ENCODE measurements around the gene RADX. TPM values are rescaled to one million over a fixed set of nuclear protein-coding genes. Genes with fewer than 3 reads are reported as not detected.
A peak's percentile ranks its signal among the peaks of the same experiment; 100 is the strongest.

The RADX gene
- total RNA-seq, 1 donor, result 7.5 TPM

- TF ChIP-seq, protein P1, sequence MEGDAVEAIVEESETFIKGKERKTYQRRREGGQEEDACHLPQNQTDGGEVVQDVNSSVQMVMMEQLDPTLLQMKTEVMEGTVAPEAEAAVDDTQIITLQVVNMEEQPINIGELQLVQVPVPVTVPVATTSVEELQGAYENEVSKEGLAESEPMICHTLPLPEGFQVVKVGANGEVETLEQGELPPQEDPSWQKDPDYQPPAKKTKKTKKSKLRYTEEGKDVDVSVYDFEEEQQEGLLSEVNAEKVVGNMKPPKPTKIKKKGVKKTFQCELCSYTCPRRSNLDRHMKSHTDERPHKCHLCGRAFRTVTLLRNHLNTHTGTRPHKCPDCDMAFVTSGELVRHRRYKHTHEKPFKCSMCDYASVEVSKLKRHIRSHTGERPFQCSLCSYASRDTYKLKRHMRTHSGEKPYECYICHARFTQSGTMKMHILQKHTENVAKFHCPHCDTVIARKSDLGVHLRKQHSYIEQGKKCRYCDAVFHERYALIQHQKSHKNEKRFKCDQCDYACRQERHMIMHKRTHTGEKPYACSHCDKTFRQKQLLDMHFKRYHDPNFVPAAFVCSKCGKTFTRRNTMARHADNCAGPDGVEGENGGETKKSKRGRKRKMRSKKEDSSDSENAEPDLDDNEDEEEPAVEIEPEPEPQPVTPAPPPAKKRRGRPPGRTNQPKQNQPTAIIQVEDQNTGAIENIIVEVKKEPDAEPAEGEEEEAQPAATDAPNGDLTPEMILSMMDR (IDR thresholded peaks at IDR 0.05; ENCODE audit: insufficient read depth, low read length), result no peak
- H3K4me3 ChIP-seq (ENCODE audit: low read depth, low read length), result no peak overlapping the region
- no peak for DNase-seq (ENCODE audit: low read depth)
Measured at GRCh38 chrX:106680716-106681115, 68.9 kb downstream of the RADX start.

GRCh38 chrX:106684207-106684606 lies 72.4 kb downstream of the RADX start:
- no peak for DNase-seq (ENCODE audit: low read depth)
- TF ChIP-seq, protein P1 (IDR thresholded peaks at IDR 0.05; ENCODE audit: insufficient read depth, low read length), result no peak
- H3K4me3 ChIP-seq (ENCODE audit: low read depth, low read length), result no peak overlapping the region

- TF ChIP-seq, protein P1 (IDR thresholded peaks at IDR 0.05; ENCODE audit: insufficient read depth, low read length), result no peak
- no peak overlapping the region for H3K4me3 ChIP-seq (ENCODE audit: low read depth, low read length)
- DNase-seq (ENCODE audit: low read depth), result no peak
Measured at GRCh38 chrX:106692425-106693065, 80.8 kb downstream of the RADX start.

DNA sequence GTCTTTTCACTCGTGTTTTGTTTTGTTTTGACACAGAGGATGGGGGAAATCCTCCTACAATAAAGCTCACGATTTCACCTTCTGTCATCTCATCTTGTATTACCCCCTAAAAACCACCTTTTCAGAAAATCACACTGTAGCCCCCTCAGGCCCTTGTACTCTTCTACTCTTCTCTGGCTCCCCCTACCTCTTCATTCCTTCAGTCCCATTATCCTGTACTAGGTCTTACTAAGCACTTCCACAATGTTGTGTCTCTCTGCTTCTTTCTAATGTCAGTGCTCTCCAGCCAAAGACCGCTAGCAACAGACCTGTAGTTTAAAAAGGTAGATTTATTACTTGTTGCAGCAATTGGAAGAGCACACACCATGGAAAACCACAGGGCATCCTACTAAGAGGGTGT lies 84.7 kb downstream of the RADX start:
- DNase-seq (ENCODE audit: low read depth), result no peak
- TF ChIP-seq, protein P1 (IDR thresholded peaks at IDR 0.05; ENCODE audit: insufficient read depth, low read length), result no peak
- no peak overlapping the region for H3K4me3 ChIP-seq (ENCODE audit: low read depth, low read length)

DNA sequence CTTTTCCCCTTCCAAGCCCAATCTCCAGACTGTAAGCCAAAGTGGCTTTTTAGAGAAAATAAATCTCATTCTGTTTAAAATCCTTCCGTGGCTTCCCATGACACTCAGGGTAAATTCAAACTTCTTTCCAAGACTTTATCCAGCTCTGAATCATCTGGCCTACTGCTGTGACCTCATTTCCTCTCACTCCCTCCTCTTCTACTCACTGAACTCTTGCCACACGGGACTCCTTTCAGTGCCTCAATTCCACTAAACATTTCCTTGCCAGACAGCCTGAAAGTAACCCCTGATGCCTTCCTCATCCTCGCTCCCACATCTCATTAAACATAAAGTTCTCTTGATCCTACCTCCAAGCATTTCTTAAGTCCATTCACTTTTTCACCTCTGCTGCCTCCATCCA lies 86.9 kb downstream of the RADX start:
- DNase-seq (ENCODE audit: low read depth), result peak; percentile 49
- no peak overlapping the region for H3K4me3 ChIP-seq (ENCODE audit: low read depth, low read length)
- TF ChIP-seq, protein P1 (IDR thresholded peaks at IDR 0.05; ENCODE audit: insufficient read depth, low read length), result no peak

GRCh38 chrX:106702636-106703035 lies 90.9 kb downstream of the RADX start:
- no peak for DNase-seq (ENCODE audit: low read depth)
- H3K4me3 ChIP-seq (ENCODE audit: low read depth, low read length), result no peak overlapping the region
- TF ChIP-seq, protein P1 (IDR thresholded peaks at IDR 0.05; ENCODE audit: insufficient read depth, low read length), result no peak

- TF ChIP-seq, protein P1 (IDR thresholded peaks at IDR 0.05; ENCODE audit: insufficient read depth, low read length), result no peak
- no peak overlapping the region for H3K4me3 ChIP-seq (ENCODE audit: low read depth, low read length)
- no peak for DNase-seq (ENCODE audit: low read depth)
Measured at GRCh38 chrX:106706466-106706865, 94.7 kb downstream of the RADX start.

All from fibroblast of the aortic adventitia (primary cell).